Measurements from ENCODE around the gene RIN1. TPM values are rescaled to one million over a fixed set of nuclear protein-coding genes. Genes with fewer than 3 reads are reported as not detected.

The RIN1 gene
- total and polyA plus RNA-seq, 2 of the 13 experiments (the other 11 are each of a cell fraction or from before 2014, with no cell fraction given), result 2.4 to 4.1 TPM

- TF ChIP-seq ZNF484 (CRISPR knock-in tag; IDR thresholded peaks at IDR 0.05; ENCODE audit: borderline replicate concordance, low read depth) (no peak), GABPA (IDR thresholded peaks at IDR 0.05; ENCODE audit: low read depth, low read length) (no peak), GABPA (CRISPR knock-in tag; IDR thresholded peaks at IDR 0.05; ENCODE audit: low read depth) (peak; percentile 56), HOXD1 (CRISPR knock-in tag; IDR thresholded peaks at IDR 0.05) (no peak), MEF2D (CRISPR knock-in tag; IDR thresholded peaks at IDR 0.05) (peak; percentile 74), KDM1A (CRISPR knock-in tag; IDR thresholded peaks at IDR 0.05) (peak; percentile 49; the same call in 1 of the 2 replicates), ZNF367 (CRISPR knock-in tag; IDR thresholded peaks at IDR 0.05; ENCODE audit: borderline replicate concordance) (peak; percentile 57; the same call in 1 of the 2 replicates), ZNF136 (CRISPR knock-in tag; IDR thresholded peaks at IDR 0.05; ENCODE audit: low read depth) (no peak), ZNF451 (CRISPR knock-in tag; IDR thresholded peaks at IDR 0.05) (no peak), ZNF687 (CRISPR knock-in tag; IDR thresholded peaks at IDR 0.05) (peak; percentile 94), KLF13 (CRISPR knock-in tag; IDR thresholded peaks at IDR 0.05) (no peak), ARID3A (IDR thresholded peaks at IDR 0.05; ENCODE audit: low read depth, low read length) (no peak), FOXA1 (IDR thresholded peaks at IDR 0.05) (no peak), FOXA1 (CRISPR knock-in tag; IDR thresholded peaks at IDR 0.05) (no peak), SAP130 (CRISPR knock-in tag; IDR thresholded peaks at IDR 0.05; ENCODE audit: low read depth) (peak; percentile 85), SIX4 (CRISPR knock-in tag; IDR thresholded peaks at IDR 0.05) (no peak)
- TF ChIP-seq, protein P1, sequence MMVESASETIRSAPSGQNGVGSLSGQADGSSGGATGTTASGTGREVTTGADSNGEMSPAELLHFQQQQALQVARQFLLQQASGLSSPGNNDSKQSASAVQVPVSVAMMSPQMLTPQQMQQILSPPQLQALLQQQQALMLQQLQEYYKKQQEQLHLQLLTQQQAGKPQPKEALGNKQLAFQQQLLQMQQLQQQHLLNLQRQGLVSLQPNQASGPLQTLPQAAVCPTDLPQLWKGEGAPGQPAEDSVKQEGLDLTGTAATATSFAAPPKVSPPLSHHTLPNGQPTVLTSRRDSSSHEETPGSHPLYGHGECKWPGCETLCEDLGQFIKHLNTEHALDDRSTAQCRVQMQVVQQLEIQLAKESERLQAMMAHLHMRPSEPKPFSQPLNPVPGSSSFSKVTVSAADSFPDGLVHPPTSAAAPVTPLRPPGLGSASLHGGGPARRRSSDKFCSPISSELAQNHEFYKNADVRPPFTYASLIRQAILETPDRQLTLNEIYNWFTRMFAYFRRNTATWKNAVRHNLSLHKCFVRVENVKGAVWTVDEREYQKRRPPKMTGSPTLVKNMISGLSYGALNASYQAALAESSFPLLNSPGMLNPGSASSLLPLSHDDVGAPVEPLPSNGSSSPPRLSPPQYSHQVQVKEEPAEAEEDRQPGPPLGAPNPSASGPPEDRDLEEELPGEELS (CRISPR knock-in tag; IDR thresholded peaks at IDR 0.05), result peak; percentile 74
- TF ChIP-seq, protein P2, sequence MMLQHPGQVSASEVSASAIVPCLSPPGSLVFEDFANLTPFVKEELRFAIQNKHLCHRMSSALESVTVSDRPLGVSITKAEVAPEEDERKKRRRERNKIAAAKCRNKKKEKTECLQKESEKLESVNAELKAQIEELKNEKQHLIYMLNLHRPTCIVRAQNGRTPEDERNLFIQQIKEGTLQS (CRISPR knock-in tag; IDR thresholded peaks at IDR 0.05), result no peak
- TF ChIP-seq, protein P3, sequence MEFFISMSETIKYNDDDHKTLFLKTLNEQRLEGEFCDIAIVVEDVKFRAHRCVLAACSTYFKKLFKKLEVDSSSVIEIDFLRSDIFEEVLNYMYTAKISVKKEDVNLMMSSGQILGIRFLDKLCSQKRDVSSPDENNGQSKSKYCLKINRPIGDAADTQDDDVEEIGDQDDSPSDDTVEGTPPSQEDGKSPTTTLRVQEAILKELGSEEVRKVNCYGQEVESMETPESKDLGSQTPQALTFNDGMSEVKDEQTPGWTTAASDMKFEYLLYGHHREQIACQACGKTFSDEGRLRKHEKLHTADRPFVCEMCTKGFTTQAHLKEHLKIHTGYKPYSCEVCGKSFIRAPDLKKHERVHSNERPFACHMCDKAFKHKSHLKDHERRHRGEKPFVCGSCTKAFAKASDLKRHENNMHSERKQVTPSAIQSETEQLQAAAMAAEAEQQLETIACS (CRISPR knock-in tag; IDR thresholded peaks at IDR 0.05), result no peak
Measured at GRCh38 chr11:66328302-66329144, 7.7 kb downstream of the RIN1 start (continued).

Measured in HepG2 (cell line).